Activated gamma-delta T cell treated with anti-CD3 and anti-CD28 coated beads, Interleukin-2, amount 50 U/mL, for 16 hours (primary cell): ENCODE results near the gene ORC6.

Experiments
- DNase-seq: peaks from one replicate; pipeline ENCODE4 v3.0.0-alpha.2; 2020; ENCODE audit warnings: low read depth

ORC6 gene

GRCh38 chr16:46701615-46702014 is 12.2 kb downstream of the ORC6 start:
- DNase-seq, result no peak

GRCh38 chr16:46702030-46702429 is 12.6 kb downstream of the ORC6 start:
- no peak for DNase-seq

- no peak for DNase-seq
Measured at GRCh38 chr16:46706642-46707041, 17.2 kb downstream of the ORC6 start.

- DNase-seq, result no peak
Measured at GRCh38 chr16:46709469-46710005, 20.1 kb downstream of the ORC6 start.

GRCh38 chr16:46711106-46712058 is 21.9 kb downstream of the ORC6 start:
- no peak for DNase-seq

GRCh38 chr16:46712911-46713310 is 23.5 kb downstream of the ORC6 start:
- DNase-seq, result no peak

- DNase-seq, result no peak
Measured at GRCh38 chr16:46713634-46714033, 24.2 kb downstream of the ORC6 start.

- DNase-seq, result no peak
Measured at GRCh38 chr16:46714797-46715591, 25.5 kb downstream of the ORC6 start.

- no peak for DNase-seq
Measured at GRCh38 chr16:46715769-46716305, 26.4 kb downstream of the ORC6 start.

- DNase-seq, result no peak
Measured at GRCh38 chr16:46717692-46718091, 28.2 kb downstream of the ORC6 start.

- no peak for DNase-seq
Measured at GRCh38 chr16:46718214-46718613, 28.8 kb downstream of the ORC6 start.

GRCh38 chr16:46719528-46719927 is 30.1 kb downstream of the ORC6 start:
- DNase-seq, result no peak

GRCh38 chr16:46720619-46721018 is 31.2 kb downstream of the ORC6 start:
- DNase-seq, result no peak

GRCh38 chr16:46721885-46722284 is 32.4 kb downstream of the ORC6 start:
- no peak for DNase-seq

GRCh38 chr16:46727184-46727583 is 37.7 kb downstream of the ORC6 start:
- no peak for DNase-seq

GRCh38 chr16:46727630-46728029 is 38.2 kb downstream of the ORC6 start:
- DNase-seq, result no peak

- DNase-seq, result no peak
Measured at GRCh38 chr16:46728806-46729205, 39.3 kb downstream of the ORC6 start.

- DNase-seq, result no peak
Measured at GRCh38 chr16:46729326-46729995, 40.0 kb downstream of the ORC6 start.

- no peak for DNase-seq
Measured at GRCh38 chr16:46730126-46730525, 40.7 kb downstream of the ORC6 start.

- DNase-seq, result no peak
Measured at GRCh38 chr16:46730801-46731690, 41.6 kb downstream of the ORC6 start.
